GM23338 (cell line): ENCODE results near the gene GPRIN1. TPM values are rescaled to one million over a fixed set of nuclear protein-coding genes. Genes with fewer than 3 reads are reported as not detected.

Experiments
- ATAC-seq: fragments of 200-7000 bp; cut with Tn5 transposase; 3 replicates; pipeline ENCODE4 v1.9.1; 2020
- DNase-seq: peaks from one replicate; pipeline ENCODE4 v3.0.0-alpha.2; 2015; ENCODE audit warnings: low spot score
- H2AFZ ChIP-seq: fragments of 200-600 bp; sonication (generic); 2 replicates; pipeline ENCODE4 v1.8.0; 2016; ENCODE audit warnings: antibody characterized with exemption, mild to moderate bottlenecking, moderate library complexity
- H3F3A ChIP-seq: fragments of 200-600 bp; sonication (generic); replicated peaks from 2 replicates; pipeline ENCODE4 v1.8.0; 2017; ENCODE audit warnings: antibody characterized with exemption, mixed run types, low read depth
- H3K27ac ChIP-seq: fragments of 200-600 bp; sonication (generic); 2 replicates; pipeline ENCODE4 v1.6.1; 2016; ENCODE audit warnings: low read depth
- H3K27me3 ChIP-seq: fragments of 200-600 bp; sonication (generic); 2 replicates; pipeline ENCODE4 v1.8.0; 2016; ENCODE audit warnings: mild to moderate bottlenecking, mixed run types, moderate library complexity; ENCODE audit not compliant: insufficient read depth
- H3K36me3 ChIP-seq: fragments of 200-600 bp; sonication (generic); 2 replicates; pipeline ENCODE4 v1.8.0; 2016; ENCODE audit warnings: mild to moderate bottlenecking; ENCODE audit not compliant: insufficient read depth
- H3K4me1 ChIP-seq: fragments of 200-600 bp; sonication (generic); 2 replicates; pipeline ENCODE4 v1.8.0; 2016; ENCODE audit warnings: mild to moderate bottlenecking, moderate library complexity; ENCODE audit not compliant: insufficient read depth
- H3K4me2 ChIP-seq: fragments of 200-600 bp; sonication (generic); 2 replicates; pipeline ENCODE4 v1.7.1; 2017; ENCODE audit warnings: mixed run types
- H3K4me3 ChIP-seq: fragments of 200-600 bp; sonication (generic); 2 replicates; pipeline ENCODE4 v1.6.1; 2016; ENCODE audit warnings: mixed run types
- H3K79me2 ChIP-seq: fragments of 200-600 bp; sonication (generic); replicated peaks from 2 replicates; pipeline ENCODE4 v1.8.0; 2017; ENCODE audit warnings: mild to moderate bottlenecking; ENCODE audit not compliant: insufficient read depth
- H3K9me2 ChIP-seq: fragments of 200-600 bp; sonication (generic); 2 replicates; pipeline ENCODE4 v1.8.0; 2017; ENCODE audit not compliant: insufficient read depth
- H4K20me1 ChIP-seq: fragments of 200-600 bp; sonication (generic); replicated peaks from 2 replicates; pipeline ENCODE4 v1.8.0; 2017; ENCODE audit warnings: mild to moderate bottlenecking; ENCODE audit not compliant: insufficient read depth
- H3K27ac Mint-ChIP-seq: 2 replicates; pipeline ENCODE4 v1.8.0; 2020; ENCODE audit warnings: inconsistent platforms, mild to moderate bottlenecking, moderate library complexity, mixed read lengths
- H3K27me3 Mint-ChIP-seq: 3 replicates; pipeline ENCODE4 v1.8.0; 2022; ENCODE audit warnings: low read depth, mild to moderate bottlenecking, moderate library complexity, mixed read lengths, inconsistent platforms; ENCODE audit not compliant: insufficient read depth, poor library complexity
- H3K36me3 Mint-ChIP-seq: 3 replicates; pipeline ENCODE4 v1.8.0; 2021; ENCODE audit warnings: low read depth, mild to moderate bottlenecking, inconsistent platforms, moderate library complexity, mixed read lengths
- H3K4me1 Mint-ChIP-seq: 3 replicates; pipeline ENCODE4 v1.8.0; 2020; ENCODE audit warnings: mild to moderate bottlenecking, inconsistent platforms, mixed read lengths
- H3K4me3 Mint-ChIP-seq: 3 replicates; pipeline ENCODE4 v1.8.0; 2021; ENCODE audit warnings: moderate library complexity, mild to moderate bottlenecking, inconsistent platforms, mixed read lengths
- H3K9me3 Mint-ChIP-seq: 3 replicates; pipeline ENCODE4 v1.8.0; 2020; ENCODE audit warnings: moderate library complexity, mild to moderate bottlenecking, inconsistent platforms, mixed read lengths
- CREB1 ChIP-seq: fragments of 250-450 bp; sonication (Bioruptor Pico); IDR thresholded peaks from 2 replicates; pipeline ENCODE4 v1.5.0; 2020; ENCODE audit warnings: low read depth, mild to moderate bottlenecking, moderate library complexity
- EZH2 ChIP-seq: fragments of 200-600 bp; sonication (generic); IDR thresholded peaks from one replicate; pipeline ENCODE4 v1.8.0; 2017; ENCODE audit warnings: antibody characterized with exemption, mild to moderate bottlenecking, low read depth; ENCODE audit not compliant: unreplicated experiment
- EZH2phosphoT487 ChIP-seq: fragments of 200-600 bp; sonication (generic); IDR thresholded peaks from one replicate; pipeline ENCODE4 v1.8.1; 2018; ENCODE audit warnings: antibody characterized with exemption; ENCODE audit not compliant: unreplicated experiment
- JUNB ChIP-seq: IDR thresholded peaks from one replicate; pipeline ENCODE4 v1.6.1; 2016; ENCODE audit warnings: antibody characterized with exemption; ENCODE audit not compliant: unreplicated experiment
- NANOG ChIP-seq: IDR thresholded peaks from 2 replicates; pipeline ENCODE4 v1.6.1; 2016; ENCODE audit warnings: antibody characterized with exemption, borderline replicate concordance
- POLR2AphosphoS5 ChIP-seq: IDR thresholded peaks from 2 replicates; pipeline ENCODE4 v1.6.1; 2016; ENCODE audit warnings: antibody characterized with exemption, low read depth
- STAT1 ChIP-seq: IDR thresholded peaks from one replicate; pipeline ENCODE4 v1.6.1; 2016; ENCODE audit warnings: antibody characterized with exemption; ENCODE audit not compliant: unreplicated experiment
- ZNF114 ChIP-seq: fragments of 250-450 bp; sonication (Bioruptor Pico); IDR thresholded peaks from 2 replicates; pipeline ENCODE4 v1.5.0; 2020; ENCODE audit warnings: mild to moderate bottlenecking, moderate library complexity
- ZNF331 ChIP-seq: fragments of 250-450 bp; sonication (Bioruptor Pico); IDR thresholded peaks from 2 replicates; pipeline ENCODE4 v1.5.0; 2020; ENCODE audit warnings: low read depth, mild to moderate bottlenecking, moderate library complexity
- polyA plus RNA-seq: library from polyadenylated mRNA; unstranded; fragments of >200 nt; fragmentation: Nextera tagmentation; extraction: Ambion mirVana; gene quantifications from 2 replicates; pipeline ENCODE4 v1.2.1, GENCODE V29; 2016
- total RNA-seq: library from RNA; depleted of rRNA; stranded (reverse); fragments of >200 nt; shearing (Covaris generic); gene quantifications from 2 replicates; pipeline ENCODE4 v1.2.3, GENCODE V29; 2014
- TF ChIP-seq, protein P1 (sequence below): IDR thresholded peaks from one replicate; pipeline ENCODE4 v1.6.1; 2018; ENCODE audit warnings: antibody characterized with exemption; ENCODE audit not compliant: unreplicated experiment
- TF ChIP-seq, protein P2 (sequence below): fragments of 250-450 bp; sonication (Bioruptor Pico); IDR thresholded peaks from 2 replicates; pipeline ENCODE4 v1.5.0; 2020; ENCODE audit warnings: mild to moderate bottlenecking, moderate library complexity
- TF ChIP-seq, protein P3 (sequence below): IDR thresholded peaks from 2 replicates; pipeline ENCODE4 v1.6.1; 2016; ENCODE audit warnings: antibody characterized with exemption
- TF ChIP-seq, protein P4 (sequence below), 2 experiments: fragments of 200-600 bp in 1 of 2; sonication (generic) in 1 of 2; conservative IDR thresholded peaks; 2 replicates each; pipeline versions ENCODE4 v1.5.1 to v1.6.1; 2016 to 2017; ENCODE audit warnings: antibody characterized with exemption in 2 of 2, low read depth in 2 of 2, mild to moderate bottlenecking in 2 of 2, moderate library complexity in 1 of 2

GPRIN1 gene
- total and polyA plus RNA-seq, 2 experiments from 2014 or later, result 3.8 to 14.6 TPM

DNA sequence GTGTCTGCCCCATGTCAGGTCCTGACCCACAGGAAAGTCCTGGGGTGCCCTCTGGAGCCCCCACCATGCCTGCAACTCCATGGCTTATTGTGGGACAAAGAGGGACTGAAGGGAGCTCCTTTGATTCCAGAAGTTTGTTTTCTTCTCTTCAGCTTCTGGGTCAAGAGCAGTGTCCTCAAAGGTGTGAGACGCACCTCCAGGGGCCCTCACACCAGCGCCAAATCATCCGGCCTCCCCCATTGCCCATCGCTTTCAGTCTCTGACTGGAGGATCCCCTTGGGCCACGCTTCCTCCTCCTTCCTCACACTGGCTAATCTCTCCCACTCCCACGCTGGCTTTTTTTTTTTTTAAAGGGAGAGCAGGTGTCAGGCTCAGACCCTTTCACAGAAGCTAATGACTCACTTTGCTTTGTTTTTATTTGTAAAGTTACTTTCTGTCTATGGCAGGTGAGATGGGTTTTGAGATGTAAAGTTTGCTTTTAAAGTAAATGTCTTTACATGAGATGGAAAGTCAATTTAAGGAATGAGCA is 44.1 kb downstream of the GPRIN1 start:
- Histone ChIP-seq H3F3A (no peaks in the 10 kb centered on the region), H3K4me2 (no peak overlapping the region), H4K20me1 (no peaks in the 10 kb centered on the region), H3K4me1 (no peaks in the 10 kb centered on the region), H3K36me3 (no peaks in the 10 kb centered on the region), H3K9me2 (no peaks in the 10 kb centered on the region), H3K4me3 (no peak overlapping the region), H2AFZ (no peak overlapping the region), H3K27ac (no peak overlapping the region), H3K79me2 (no peaks in the 10 kb centered on the region), H3K27me3 (no peaks in the 10 kb centered on the region)
- no peak overlapping the region for H3K4me3 Mint-ChIP-seq
- no peak overlapping the region for H3K27ac Mint-ChIP-seq
- H3K27me3 Mint-ChIP-seq, result peaks cover 16% of the 10 kb centered on the region
- H3K36me3 Mint-ChIP-seq, result no peaks in the 10 kb centered on the region
- ATAC-seq, result no peak
- H3K9me3 Mint-ChIP-seq, result 0 out of 3 replicates have a peak, but pooled peaks cover 2% of the 10 kb centered on the region
- TF ChIP-seq, protein P1, sequence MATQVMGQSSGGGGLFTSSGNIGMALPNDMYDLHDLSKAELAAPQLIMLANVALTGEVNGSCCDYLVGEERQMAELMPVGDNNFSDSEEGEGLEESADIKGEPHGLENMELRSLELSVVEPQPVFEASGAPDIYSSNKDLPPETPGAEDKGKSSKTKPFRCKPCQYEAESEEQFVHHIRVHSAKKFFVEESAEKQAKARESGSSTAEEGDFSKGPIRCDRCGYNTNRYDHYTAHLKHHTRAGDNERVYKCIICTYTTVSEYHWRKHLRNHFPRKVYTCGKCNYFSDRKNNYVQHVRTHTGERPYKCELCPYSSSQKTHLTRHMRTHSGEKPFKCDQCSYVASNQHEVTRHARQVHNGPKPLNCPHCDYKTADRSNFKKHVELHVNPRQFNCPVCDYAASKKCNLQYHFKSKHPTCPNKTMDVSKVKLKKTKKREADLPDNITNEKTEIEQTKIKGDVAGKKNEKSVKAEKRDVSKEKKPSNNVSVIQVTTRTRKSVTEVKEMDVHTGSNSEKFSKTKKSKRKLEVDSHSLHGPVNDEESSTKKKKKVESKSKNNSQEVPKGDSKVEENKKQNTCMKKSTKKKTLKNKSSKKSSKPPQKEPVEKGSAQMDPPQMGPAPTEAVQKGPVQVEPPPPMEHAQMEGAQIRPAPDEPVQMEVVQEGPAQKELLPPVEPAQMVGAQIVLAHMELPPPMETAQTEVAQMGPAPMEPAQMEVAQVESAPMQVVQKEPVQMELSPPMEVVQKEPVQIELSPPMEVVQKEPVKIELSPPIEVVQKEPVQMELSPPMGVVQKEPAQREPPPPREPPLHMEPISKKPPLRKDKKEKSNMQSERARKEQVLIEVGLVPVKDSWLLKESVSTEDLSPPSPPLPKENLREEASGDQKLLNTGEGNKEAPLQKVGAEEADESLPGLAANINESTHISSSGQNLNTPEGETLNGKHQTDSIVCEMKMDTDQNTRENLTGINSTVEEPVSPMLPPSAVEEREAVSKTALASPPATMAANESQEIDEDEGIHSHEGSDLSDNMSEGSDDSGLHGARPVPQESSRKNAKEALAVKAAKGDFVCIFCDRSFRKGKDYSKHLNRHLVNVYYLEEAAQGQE, result no peak
- no peak for TF ChIP-seq NANOG
- TF ChIP-seq POLR2AphosphoS5, result no peak
- no peak for TF ChIP-seq EZH2phosphoT487
- TF ChIP-seq ZNF331 (CRISPR knock-in tag), result no peak
- TF ChIP-seq, protein P2, sequence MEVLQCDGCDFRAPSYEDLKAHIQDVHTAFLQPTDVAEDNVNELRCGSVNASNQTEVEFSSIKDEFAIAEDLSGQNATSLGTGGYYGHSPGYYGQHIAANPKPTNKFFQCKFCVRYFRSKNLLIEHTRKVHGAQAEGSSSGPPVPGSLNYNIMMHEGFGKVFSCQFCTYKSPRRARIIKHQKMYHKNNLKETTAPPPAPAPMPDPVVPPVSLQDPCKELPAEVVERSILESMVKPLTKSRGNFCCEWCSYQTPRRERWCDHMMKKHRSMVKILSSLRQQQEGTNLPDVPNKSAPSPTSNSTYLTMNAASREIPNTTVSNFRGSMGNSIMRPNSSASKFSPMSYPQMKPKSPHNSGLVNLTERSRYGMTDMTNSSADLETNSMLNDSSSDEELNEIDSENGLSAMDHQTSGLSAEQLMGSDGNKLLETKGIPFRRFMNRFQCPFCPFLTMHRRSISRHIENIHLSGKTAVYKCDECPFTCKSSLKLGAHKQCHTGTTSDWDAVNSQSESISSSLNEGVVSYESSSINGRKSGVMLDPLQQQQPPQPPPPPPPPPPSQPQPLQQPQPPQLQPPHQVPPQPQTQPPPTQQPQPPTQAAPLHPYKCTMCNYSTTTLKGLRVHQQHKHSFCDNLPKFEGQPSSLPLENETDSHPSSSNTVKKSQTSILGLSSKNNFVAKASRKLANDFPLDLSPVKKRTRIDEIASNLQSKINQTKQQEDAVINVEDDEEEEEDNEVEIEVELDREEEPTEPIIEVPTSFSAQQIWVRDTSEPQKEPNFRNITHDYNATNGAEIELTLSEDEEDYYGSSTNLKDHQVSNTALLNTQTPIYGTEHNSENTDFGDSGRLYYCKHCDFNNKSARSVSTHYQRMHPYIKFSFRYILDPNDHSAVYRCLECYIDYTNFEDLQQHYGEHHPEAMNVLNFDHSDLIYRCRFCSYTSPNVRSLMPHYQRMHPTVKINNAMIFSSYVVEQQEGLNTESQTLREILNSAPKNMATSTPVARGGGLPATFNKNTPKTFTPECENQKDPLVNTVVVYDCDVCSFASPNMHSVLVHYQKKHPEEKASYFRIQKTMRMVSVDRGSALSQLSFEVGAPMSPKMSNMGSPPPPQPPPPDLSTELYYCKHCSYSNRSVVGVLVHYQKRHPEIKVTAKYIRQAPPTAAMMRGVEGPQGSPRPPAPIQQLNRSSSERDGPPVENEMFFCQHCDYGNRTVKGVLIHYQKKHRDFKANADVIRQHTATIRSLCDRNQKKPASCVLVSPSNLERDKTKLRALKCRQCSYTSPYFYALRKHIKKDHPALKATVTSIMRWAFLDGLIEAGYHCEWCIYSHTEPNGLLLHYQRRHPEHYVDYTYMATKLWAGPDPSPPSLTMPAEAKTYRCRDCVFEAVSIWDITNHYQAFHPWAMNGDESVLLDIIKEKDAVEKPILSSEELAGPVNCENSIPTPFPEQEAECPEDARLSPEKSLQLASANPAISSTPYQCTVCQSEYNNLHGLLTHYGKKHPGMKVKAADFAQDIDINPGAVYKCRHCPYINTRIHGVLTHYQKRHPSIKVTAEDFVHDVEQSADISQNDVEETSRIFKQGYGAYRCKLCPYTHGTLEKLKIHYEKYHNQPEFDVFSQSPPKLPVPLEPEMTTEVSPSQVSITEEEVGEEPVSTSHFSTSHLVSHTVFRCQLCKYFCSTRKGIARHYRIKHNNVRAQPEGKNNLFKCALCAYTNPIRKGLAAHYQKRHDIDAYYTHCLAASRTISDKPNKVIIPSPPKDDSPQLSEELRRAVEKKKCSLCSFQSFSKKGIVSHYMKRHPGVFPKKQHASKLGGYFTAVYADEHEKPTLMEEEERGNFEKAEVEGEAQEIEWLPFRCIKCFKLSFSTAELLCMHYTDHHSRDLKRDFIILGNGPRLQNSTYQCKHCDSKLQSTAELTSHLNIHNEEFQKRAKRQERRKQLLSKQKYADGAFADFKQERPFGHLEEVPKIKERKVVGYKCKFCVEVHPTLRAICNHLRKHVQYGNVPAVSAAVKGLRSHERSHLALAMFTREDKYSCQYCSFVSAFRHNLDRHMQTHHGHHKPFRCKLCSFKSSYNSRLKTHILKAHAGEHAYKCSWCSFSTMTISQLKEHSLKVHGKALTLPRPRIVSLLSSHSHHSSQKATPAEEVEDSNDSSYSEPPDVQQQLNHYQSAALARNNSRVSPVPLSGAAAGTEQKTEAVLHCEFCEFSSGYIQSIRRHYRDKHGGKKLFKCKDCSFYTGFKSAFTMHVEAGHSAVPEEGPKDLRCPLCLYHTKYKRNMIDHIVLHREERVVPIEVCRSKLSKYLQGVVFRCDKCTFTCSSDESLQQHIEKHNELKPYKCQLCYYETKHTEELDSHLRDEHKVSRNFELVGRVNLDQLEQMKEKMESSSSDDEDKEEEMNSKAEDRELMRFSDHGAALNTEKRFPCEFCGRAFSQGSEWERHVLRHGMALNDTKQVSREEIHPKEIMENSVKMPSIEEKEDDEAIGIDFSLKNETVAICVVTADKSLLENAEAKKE (CRISPR knock-in tag), result no peak
- TF ChIP-seq JUNB, result no peak
- no peak for TF ChIP-seq STAT1
- no peak for TF ChIP-seq ZNF114
- TF ChIP-seq CREB1 (CRISPR knock-in tag), result no peak
- TF ChIP-seq, protein P3, sequence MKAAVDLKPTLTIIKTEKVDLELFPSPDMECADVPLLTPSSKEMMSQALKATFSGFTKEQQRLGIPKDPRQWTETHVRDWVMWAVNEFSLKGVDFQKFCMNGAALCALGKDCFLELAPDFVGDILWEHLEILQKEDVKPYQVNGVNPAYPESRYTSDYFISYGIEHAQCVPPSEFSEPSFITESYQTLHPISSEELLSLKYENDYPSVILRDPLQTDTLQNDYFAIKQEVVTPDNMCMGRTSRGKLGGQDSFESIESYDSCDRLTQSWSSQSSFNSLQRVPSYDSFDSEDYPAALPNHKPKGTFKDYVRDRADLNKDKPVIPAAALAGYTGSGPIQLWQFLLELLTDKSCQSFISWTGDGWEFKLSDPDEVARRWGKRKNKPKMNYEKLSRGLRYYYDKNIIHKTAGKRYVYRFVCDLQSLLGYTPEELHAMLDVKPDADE, result no peak
- no peak for TF ChIP-seq EZH2
- TF ChIP-seq, protein P4, sequence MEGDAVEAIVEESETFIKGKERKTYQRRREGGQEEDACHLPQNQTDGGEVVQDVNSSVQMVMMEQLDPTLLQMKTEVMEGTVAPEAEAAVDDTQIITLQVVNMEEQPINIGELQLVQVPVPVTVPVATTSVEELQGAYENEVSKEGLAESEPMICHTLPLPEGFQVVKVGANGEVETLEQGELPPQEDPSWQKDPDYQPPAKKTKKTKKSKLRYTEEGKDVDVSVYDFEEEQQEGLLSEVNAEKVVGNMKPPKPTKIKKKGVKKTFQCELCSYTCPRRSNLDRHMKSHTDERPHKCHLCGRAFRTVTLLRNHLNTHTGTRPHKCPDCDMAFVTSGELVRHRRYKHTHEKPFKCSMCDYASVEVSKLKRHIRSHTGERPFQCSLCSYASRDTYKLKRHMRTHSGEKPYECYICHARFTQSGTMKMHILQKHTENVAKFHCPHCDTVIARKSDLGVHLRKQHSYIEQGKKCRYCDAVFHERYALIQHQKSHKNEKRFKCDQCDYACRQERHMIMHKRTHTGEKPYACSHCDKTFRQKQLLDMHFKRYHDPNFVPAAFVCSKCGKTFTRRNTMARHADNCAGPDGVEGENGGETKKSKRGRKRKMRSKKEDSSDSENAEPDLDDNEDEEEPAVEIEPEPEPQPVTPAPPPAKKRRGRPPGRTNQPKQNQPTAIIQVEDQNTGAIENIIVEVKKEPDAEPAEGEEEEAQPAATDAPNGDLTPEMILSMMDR (conservative IDR thresholded peaks at IDR 0.05; ENCODE audit: low read depth in 2 of 2), result no peak
- DNase-seq, result no peak
- H3K4me1 Mint-ChIP-seq, result peaks cover 3% of the 10 kb centered on the region; the same call in 2 of the 3 replicates
